Stimulated activated CD4-positive, alpha-beta T cell treated with anti-CD3 and anti-CD28 coated beads, Interleukin-4, amount 100 ng/mL, for 1 hour (primary cell): ENCODE data around the gene RAD51AP1.

Source experiments
- DNase-seq: peaks from one replicate; pipeline ENCODE4 v3.0.0-alpha.2; 2020

Gene RAD51AP1

GRCh38 chr12:4552191-4552590 is 13.5 kb downstream of the RAD51AP1 start:
- DNase-seq, result no peak

DNA sequence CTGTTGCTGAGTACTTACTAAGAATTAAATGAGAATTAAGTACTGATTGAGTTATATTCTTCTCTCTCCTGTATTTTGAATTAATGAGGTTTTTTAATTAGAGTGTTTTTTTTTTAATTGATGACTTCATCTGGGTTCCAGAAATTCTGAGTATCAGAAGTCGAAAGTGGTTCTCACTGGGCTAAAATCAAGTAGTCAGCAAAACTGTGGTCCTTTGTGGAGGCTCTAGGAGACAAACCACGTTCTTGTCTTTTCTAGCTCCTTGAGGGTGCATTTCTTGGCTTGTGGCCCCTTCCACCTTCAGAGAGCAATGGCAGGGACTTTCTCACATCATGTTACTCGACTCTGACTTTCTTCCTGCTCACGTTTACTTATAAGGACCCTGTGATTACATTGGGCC is 15.3 kb downstream of the RAD51AP1 start:
- no peak for DNase-seq

DNA sequence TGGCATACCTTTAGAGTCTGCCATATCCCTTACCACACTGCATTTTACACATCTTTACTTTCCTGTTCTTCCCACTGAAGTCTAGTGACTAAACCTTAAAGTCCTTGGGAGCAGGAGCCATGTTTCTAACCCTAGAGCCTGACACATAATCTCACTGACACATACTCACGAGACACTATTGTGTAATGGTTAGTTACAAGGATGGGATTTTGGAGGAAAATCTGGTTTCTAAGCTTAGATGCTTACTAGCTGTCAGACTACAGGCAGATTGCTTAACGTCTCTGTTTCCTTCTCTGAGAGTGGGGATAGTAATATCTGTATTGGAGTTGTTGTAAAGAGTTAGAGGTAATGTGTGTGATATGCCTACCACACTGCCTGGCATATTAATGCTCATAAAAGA is 17.1 kb downstream of the RAD51AP1 start:
- DNase-seq, result no peak

DNA sequence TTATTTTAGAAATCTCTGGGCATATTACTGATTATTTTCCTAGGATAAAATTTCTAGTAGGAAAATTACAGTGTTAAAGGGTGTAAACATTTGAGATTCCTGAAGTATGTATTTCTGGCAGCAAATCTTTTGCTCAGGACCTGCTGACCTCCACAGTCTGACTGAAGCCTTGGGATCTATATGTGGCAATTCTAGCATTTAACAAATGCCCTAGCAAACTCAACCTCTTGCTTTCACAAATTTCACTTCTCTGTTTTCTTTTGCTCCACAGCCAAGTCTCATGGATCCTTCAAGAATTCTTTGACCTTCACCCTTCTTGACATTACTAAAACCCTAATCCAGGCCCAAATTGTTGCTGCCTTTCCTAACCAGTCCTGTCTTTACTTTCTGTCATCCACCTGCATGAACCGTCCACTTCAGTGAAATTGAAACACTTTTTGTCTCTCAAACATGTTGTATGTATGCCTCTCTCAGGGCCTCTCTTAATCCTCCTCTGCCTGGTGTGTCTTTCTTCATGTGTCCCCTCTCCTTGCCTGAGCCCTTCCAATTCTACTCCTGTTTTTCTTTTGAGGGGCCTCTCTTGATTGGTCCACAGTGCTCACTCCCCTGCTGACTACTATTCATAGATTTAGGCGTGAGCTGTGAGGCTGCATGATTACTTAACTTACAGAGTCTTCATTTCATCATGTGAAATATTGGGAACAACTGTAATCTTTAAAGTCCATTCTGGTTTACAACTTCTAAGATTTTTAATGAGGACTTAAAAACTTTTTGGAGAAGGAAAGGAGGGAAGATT is 18.2 kb downstream of the RAD51AP1 start:
- DNase-seq, result no peak

GRCh38 chr12:4557586-4557985 is 18.9 kb downstream of the RAD51AP1 start:
- no peak for DNase-seq

DNA sequence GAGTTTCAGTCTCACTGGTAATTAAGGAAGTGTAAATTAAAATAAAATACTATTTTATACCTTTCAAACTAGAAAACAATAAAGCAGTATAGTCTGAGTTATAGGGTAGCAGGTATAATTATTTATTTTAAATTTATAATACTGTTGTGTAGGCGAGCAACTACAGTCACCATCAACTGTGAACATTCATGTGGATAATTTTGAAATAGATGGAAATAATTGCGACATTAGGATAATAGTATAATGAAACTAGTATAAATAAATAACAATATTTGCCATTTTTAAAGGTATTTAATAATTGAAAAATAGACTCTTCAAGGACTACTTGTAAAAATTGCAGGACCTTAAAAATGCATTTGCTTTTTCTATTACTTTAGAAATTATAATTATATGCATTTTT is 19.5 kb downstream of the RAD51AP1 start:
- DNase-seq, result no peak

- no peak for DNase-seq
Observed at GRCh38 chr12:4562034-4562657, 23.5 kb downstream of the RAD51AP1 start, which contains the start of gene DYRK4. TSS of gene DYRK4 (plus strand) at chr12:4562208. CDS start at chr12:4562246, 38 bp downstream.

DNA sequence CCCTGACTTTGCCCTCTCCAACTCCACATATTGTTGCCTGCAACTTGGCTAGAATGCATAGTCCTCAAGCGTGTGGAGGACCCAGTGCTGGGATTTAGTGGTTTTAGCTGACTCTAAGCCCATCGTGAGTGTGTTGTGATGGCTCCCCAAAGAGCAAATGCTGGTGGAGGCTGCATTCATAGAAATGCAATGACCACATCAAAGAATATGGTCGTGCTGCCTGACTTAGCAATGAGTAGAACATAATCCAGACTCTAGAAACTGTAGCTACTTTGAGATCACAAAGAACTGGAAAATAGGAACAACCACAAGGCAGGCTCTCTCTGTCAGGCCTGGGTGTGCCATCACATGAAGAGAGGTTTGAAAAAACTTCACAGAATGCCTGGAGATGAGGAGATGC is 24.6 kb downstream of the RAD51AP1 start:
- no peak for DNase-seq

GRCh38 chr12:4564818-4565217 is 26.1 kb downstream of the RAD51AP1 start:
- DNase-seq, result no peak

DNA sequence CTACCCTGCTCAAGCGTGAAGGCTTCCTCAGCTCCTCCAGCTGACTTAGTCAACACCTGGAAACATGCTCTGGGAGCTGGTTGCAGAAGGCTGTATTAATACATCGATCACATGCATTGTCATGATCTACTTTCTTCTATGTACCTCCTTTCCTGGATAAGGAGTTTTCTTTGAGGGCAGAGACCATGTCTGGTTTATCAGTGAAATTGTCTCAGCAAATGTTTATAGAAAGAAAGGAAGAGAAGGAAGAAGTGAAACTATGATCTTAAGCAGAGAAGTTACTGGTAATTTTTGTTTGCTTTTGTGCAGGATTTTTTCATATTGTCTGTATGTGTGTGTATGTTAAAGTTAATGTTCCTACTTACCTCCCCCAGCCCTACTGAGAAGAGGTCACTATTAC is 27.8 kb downstream of the RAD51AP1 start:
- DNase-seq, result no peak

DNA sequence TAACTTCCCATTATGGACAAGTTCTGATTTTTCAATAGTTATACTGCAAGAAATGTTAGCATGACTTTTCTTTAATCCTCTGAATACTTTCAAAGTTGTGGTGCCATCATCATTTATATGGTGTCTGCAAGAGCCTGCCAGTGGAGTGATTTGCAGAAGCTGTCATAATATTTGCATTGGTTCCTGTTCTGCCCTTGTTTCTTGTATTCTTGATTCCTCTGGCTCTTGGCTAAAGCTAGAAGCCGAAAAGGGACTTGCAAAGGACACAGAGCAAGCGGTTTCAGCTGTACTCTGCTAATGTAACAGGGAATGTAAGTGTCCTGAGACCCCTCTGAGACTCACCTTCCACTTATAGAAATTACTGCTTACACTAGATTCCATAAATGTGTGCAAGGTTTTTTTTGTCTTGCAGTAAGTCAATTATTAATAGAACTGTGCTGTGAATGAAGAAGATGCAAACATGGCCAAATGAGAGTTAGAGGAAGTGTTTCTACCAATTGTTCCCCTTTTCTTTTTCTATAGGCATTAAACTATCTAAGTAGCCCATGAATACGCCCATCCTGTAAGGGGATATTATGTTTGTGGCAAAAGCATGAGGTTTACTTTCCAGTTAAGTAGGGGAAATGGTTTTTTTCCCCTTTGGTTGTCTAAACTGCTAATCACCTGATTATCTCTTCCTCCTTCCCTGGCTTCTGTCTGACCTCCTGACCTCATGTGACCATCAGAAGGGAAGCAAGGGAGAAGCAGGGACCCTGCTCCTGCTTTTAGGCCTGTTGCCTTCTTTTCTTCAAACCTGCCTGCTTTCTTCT is 28.6 kb downstream of the RAD51AP1 start:
- DNase-seq, result no peak

DNA sequence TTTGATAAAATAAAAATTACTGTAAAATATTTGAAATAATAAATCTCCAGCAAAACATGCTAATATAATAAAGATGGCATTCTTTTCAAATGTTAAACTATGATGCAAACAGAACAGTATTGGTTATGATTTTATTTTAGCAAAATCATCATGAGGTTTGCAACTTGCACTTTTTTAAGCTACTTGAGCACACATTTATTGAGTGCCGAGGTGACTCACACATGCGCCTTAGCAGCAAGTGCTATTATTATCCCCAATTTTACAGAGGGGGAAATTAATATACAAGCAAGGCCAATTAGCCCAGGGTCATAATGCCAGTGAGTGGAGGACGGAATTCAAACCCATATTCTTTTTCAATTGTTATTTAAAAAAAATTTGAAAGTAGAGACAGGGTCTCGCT is 30.6 kb downstream of the RAD51AP1 start:
- no peak for DNase-seq

GRCh38 chr12:4572680-4573079 is 34.0 kb downstream of the RAD51AP1 start:
- DNase-seq, result no peak

DNA sequence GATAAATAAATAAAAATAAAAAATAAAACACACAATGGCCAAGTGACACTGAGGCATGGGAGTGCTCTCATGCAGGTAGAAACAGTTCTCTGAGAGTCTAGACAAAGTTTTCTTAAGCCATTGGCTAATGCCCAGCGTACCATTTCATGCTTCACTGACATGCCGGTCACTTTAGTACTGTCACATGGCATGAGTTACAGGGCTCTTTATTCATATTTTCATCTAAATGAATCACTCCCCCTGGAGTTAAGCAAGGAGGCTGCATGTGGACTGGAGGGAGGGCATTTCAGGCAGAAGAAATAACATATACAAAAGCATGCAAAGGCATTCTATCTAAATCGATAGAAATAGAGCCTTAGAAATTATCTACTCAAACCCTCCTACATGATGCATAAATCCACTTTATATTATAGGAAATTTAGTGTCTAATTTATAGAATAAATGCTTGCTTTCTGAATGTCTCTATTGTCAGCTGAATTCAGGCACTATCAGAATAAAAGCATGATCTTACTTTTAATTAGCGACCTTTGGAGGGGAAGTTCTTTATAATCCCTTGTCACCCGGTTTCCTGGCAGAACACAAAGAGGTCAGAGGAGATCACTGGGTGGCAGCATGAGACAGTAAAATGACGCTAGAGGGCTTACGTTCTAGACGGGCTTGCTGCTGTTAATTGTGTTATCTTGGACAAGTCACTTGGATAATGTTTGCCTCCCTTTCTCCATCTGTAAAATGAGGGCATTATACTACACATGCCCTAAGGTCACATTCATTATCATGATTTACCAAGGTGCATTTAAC is 40.8 kb downstream of the RAD51AP1 start:
- no peak for DNase-seq

DNA sequence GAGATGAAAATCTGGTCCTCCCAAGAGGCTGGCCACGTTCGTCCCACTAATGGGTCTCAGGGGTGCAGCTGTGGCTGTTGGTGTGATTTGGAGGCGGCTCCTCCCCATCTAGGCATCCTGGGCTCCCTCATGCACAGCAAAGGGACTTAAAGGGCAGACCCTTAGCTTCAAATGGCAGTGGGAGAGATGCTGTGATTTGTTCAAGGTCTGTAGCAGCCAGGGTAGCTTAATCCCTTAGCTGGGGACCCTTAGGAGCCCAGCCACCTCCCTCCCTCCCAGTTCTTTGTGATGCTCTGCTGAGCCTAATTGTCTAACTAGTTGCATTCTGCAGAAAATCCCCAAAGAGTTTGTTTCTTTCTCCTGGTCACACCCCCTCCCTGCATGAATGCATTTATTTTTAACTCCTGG is 41.6 kb downstream of the RAD51AP1 start:
- no peak for DNase-seq

- no peak for DNase-seq
Observed at GRCh38 chr12:4584281-4584680, 45.6 kb downstream of the RAD51AP1 start.

DNA sequence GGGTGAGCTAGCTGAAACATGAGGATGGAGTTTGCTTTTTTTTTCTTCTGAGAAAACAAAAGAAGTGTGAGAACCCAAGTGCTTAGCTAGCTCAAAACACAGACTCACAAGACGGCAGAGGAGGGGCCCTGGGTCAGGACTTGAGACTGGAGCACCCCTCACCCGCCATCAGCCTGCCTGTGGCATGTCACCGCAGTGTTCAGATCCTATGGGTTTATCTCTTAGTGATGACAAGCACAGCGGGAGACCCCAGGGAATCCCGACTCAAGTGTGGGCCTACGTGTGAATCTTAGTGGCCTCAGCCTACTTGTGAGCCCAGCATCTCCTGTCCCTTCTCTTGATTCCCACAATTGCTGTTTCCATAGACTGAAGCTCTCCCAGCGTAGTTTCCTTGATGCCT is 46.2 kb downstream of the RAD51AP1 start:
- DNase-seq, result no peak

GRCh38 chr12:4586500-4586899 is 47.8 kb downstream of the RAD51AP1 start:
- no peak for DNase-seq

DNA sequence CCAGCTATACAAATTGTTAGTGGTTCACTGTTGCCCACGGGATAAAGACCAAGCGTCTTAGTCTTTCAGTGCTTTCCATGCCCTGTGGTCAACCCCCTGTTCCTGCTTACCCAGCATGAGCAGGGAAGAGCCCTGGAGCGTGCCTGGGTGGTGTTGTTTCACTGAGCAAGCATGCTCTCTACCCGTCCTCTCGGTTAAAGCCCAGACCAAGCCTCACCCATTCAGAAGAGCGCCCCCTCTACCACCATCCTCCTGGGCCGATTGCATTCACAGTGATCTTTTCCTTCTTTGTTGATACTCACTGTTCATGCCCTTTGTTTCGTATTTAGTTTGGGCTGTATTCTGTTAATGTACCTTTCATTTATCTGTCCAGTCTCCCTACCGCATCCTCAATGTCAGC is 48.4 kb downstream of the RAD51AP1 start:
- DNase-seq, result no peak

DNA sequence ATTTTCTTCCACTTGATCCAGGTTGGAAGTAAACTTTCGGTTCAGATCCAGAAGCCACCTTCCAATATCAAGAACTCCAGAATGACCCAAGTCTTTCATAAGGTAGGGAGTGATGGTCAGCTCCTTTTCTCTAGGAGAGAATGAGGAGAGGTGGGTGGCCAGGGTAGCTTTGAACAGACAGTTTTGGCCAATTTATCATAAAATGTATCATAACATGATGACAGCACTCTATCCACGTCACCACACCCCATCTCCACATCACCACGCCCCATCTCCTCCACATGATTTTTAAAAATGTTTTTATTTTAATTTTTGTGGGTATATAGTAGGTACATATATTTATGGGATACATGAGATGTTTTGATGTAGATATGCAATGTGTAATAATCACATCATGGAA is 50.2 kb downstream of the RAD51AP1 start:
- no peak for DNase-seq

DNA sequence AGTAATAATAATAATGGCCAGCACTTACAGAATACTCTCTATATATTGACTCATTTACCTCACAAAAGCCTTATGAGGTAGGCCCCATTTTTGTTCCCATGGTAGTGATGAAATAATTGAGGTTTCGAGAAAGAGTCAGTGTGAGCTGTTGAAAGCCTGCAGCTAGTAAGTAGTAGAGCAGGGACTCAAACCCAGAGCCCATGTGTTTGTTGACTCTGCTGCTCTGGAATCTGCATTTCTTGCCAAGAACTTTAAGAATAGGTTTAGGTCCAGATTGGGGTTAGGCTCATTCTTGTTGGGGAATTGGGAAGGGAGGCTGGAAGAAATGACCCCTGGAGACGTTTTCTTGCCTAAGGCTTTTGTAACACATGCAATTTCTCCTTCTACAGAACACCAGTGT is 51.3 kb downstream of the RAD51AP1 start:
- no peak for DNase-seq

GRCh38 chr12:4591180-4591687 is 52.5 kb downstream of the RAD51AP1 start:
- no peak for DNase-seq

DNA sequence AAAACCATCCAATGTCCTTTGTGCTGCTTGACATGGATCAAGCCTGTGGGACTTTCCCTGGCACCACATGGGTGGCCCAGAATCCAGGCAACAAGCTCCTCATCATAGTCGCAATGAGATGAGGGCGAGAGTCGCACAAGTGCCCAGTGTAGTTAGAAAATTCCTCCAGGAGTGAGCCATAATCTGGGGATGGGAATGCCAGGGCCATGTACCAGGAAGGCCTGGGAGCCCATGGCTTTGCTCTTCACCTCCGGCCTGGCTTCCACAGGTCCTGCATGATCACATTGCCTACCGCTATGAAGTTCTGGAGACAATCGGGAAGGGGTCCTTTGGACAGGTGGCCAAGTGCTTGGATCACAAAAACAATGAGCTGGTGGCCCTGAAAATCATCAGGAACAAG is 57.2 kb downstream of the RAD51AP1 start:
- DNase-seq, result no peak
